H9 (cell line): ENCODE results near the gene DIP2C. TPM values are rescaled to one million over a fixed set of nuclear protein-coding genes. Genes with fewer than 3 reads are reported as not detected.

ENCODE experiments used
- DNase-seq: peaks from one replicate; pipeline ENCODE4 v3.0.0-alpha.2; 2017
- H2AFZ ChIP-seq: one replicate; pipeline ENCODE4 v1.6.1; 2013; ENCODE audit warnings: mild to moderate bottlenecking, low read length, control low read depth, moderate library complexity
- H2AK5ac ChIP-seq: 2 replicates; pipeline ENCODE4 v1.6.1; 2013; ENCODE audit warnings: low read length, control low read depth, mixed read lengths; ENCODE audit not compliant: insufficient read length
- H2BK120ac ChIP-seq: one replicate; pipeline ENCODE4 v1.6.1; 2013; ENCODE audit warnings: low read depth, mild to moderate bottlenecking, low read length, control low read depth, inconsistent platforms; ENCODE audit not compliant: poor library complexity, severe bottlenecking
- H2BK12ac ChIP-seq: 2 replicates; pipeline ENCODE4 v1.6.1; 2013; ENCODE audit warnings: low read length, control low read depth, mixed read lengths, low read depth; ENCODE audit not compliant: insufficient read length
- H2BK15ac ChIP-seq: 2 replicates; pipeline ENCODE4 v1.6.1; 2013; ENCODE audit warnings: low read depth, low read length, control low read depth
- H2BK20ac ChIP-seq: one replicate; pipeline ENCODE4 v1.6.1; 2013; ENCODE audit warnings: low read depth, mild to moderate bottlenecking, low read length, control low read depth, inconsistent platforms; ENCODE audit not compliant: poor library complexity, severe bottlenecking
- H2BK5ac ChIP-seq: 2 replicates; pipeline ENCODE4 v1.6.1; 2013; ENCODE audit warnings: low read length, control low read depth, mixed read lengths; ENCODE audit not compliant: insufficient read length
- H3K14ac ChIP-seq: 2 replicates; pipeline ENCODE4 v1.6.1; 2013; ENCODE audit warnings: low read length, control low read depth; ENCODE audit not compliant: insufficient read depth
- H3K18ac ChIP-seq: 2 replicates; pipeline ENCODE4 v1.6.1; 2013; ENCODE audit warnings: low read depth, mild to moderate bottlenecking, mixed read lengths, low read length, control low read depth; ENCODE audit not compliant: insufficient read length
- H3K23ac ChIP-seq: 2 replicates; pipeline ENCODE4 v1.6.1; 2013; ENCODE audit warnings: low read length, control low read depth, mixed read lengths, low read depth; ENCODE audit not compliant: insufficient read length
- H3K23me2 ChIP-seq: 2 replicates; pipeline ENCODE4 v1.6.1; 2013; ENCODE audit warnings: low read depth, mild to moderate bottlenecking, mixed read lengths, low read length, control low read depth; ENCODE audit not compliant: insufficient read length, poor library complexity, severe bottlenecking
- H3K27ac ChIP-seq: 2 replicates; pipeline ENCODE4 v1.5.1; 2013; ENCODE audit warnings: low read length, control low read depth, mixed read lengths, low read depth; ENCODE audit not compliant: insufficient read length
- H3K27me3 ChIP-seq: 2 replicates; pipeline ENCODE4 v1.6.1; 2013; ENCODE audit warnings: low read length, control low read depth, inconsistent platforms; ENCODE audit not compliant: insufficient read depth
- H3K4ac ChIP-seq: 2 replicates; pipeline ENCODE4 v1.6.1; 2013; ENCODE audit warnings: low read depth, mild to moderate bottlenecking, control low read depth, inconsistent platforms, low read length, moderate library complexity
- H3K4me1 ChIP-seq: 2 replicates; pipeline ENCODE4 v1.6.1; 2013; ENCODE audit warnings: low read length, control low read depth, inconsistent platforms; ENCODE audit not compliant: insufficient read depth
- H3K4me2 ChIP-seq: 2 replicates; pipeline ENCODE4 v1.6.1; 2013; ENCODE audit warnings: low read length, control low read depth, mixed read lengths; ENCODE audit not compliant: insufficient read length, insufficient read depth
- H3K56ac ChIP-seq: 2 replicates; pipeline ENCODE4 v1.6.1; 2013; ENCODE audit warnings: low read depth, mild to moderate bottlenecking, mixed read lengths, low read length, control low read depth; ENCODE audit not compliant: insufficient read length
- H3K79me1 ChIP-seq: 2 replicates; pipeline ENCODE4 v1.6.1; 2013; ENCODE audit warnings: low read depth, mild to moderate bottlenecking, moderate library complexity, low read length, control low read depth, inconsistent platforms; ENCODE audit not compliant: insufficient read depth, poor library complexity, severe bottlenecking
- H3K79me2 ChIP-seq: 2 replicates; pipeline ENCODE4 v1.6.1; 2013; ENCODE audit warnings: low read length, control low read depth, inconsistent platforms; ENCODE audit not compliant: insufficient read depth
- H3K9ac ChIP-seq: 2 replicates; pipeline ENCODE4 v1.6.1; 2013; ENCODE audit warnings: low read length, control low read depth, mixed read lengths; ENCODE audit not compliant: insufficient read length; ENCODE audit errors: extremely low read depth
- H3K9me3 ChIP-seq: one replicate; pipeline ENCODE4 v1.6.1; 2013; ENCODE audit warnings: low read depth, low read length, inconsistent platforms; ENCODE audit not compliant: control insufficient read depth
- H3T11ph ChIP-seq: one replicate; pipeline ENCODE4 v1.6.1; 2013; ENCODE audit warnings: mild to moderate bottlenecking, low read length, control low read depth, inconsistent platforms
- H4K20me1 ChIP-seq: one replicate; pipeline ENCODE4 v1.6.1; 2013; ENCODE audit not compliant: control insufficient read depth, insufficient read length, insufficient read depth
- H4K5ac ChIP-seq: 2 replicates; pipeline ENCODE4 v1.6.1; 2013; ENCODE audit warnings: low read depth, mild to moderate bottlenecking, mixed read lengths, low read length, control low read depth; ENCODE audit not compliant: insufficient read length
- H4K8ac ChIP-seq: replicated peaks from 2 replicates; pipeline ENCODE4 v1.6.1; 2013; ENCODE audit warnings: low read length, control low read depth, mixed read lengths, low read depth; ENCODE audit not compliant: insufficient read length
- H4K91ac ChIP-seq: 2 replicates; pipeline ENCODE4 v1.6.1; 2013; ENCODE audit warnings: low read depth, mild to moderate bottlenecking, moderate library complexity, mixed read lengths, low read length, control low read depth; ENCODE audit not compliant: insufficient read length
- H3K27ac Mint-ChIP-seq, 3 experiments: 2 replicates in 2 of 3; 3 replicates in 1 of 3; pipeline ENCODE4 v1.8.0; 2020 to 2021; ENCODE audit warnings: mixed read lengths in 3 of 3, mild to moderate bottlenecking in 1 of 3, moderate library complexity in 1 of 3
- H3K27me3 Mint-ChIP-seq: 2 replicates; pipeline ENCODE4 v1.8.0; 2021; ENCODE audit warnings: low read depth, mild to moderate bottlenecking, moderate library complexity, mixed read lengths
- H3K36me3 Mint-ChIP-seq, 3 experiments: 2 replicates in 2 of 3; 3 replicates in 1 of 3; pipeline ENCODE4 v1.8.0; 2020 to 2021; ENCODE audit warnings: low read depth in 3 of 3, mixed read lengths in 3 of 3; ENCODE audit not compliant: insufficient read depth in 1 of 3
- H3K4me1 Mint-ChIP-seq, 2 experiments: 2 replicates each; pipeline ENCODE4 v1.8.0; 2020; ENCODE audit warnings: mixed read lengths in 2 of 2
- H3K4me3 Mint-ChIP-seq, 2 experiments: 2 replicates in 1 of 2; 3 replicates in 1 of 2; pipeline ENCODE4 v1.8.0; 2020 to 2021; ENCODE audit warnings: mild to moderate bottlenecking in 2 of 2, mixed read lengths in 2 of 2, moderate library complexity in 1 of 2
- H3K9me3 Mint-ChIP-seq, 2 experiments: 2 replicates in 1 of 2; 3 replicates in 1 of 2; pipeline ENCODE4 v1.8.0; 2020; ENCODE audit warnings: mild to moderate bottlenecking in 2 of 2, mixed read lengths in 2 of 2, moderate library complexity in 1 of 2
- CTCF ChIP-seq: fragments of 200-600 bp; sonication (generic); conservative IDR thresholded peaks from 3 replicates; pipeline ENCODE4 v1.8.0; 2021; ENCODE audit warnings: antibody characterized with exemption, mild to moderate bottlenecking
- WGBS: extraction: QIAGEN DNeasy Blood & Tissue Kit; methylation state at CpG from one replicate; pipeline ENCODE4 v1.1.7; 2013; ENCODE audit warnings: missing lambda C conversion rate, low lambda C conversion rate, mixed read lengths; ENCODE audit not compliant: insufficient read length; ENCODE audit errors: extremely low coverage; 5-methylcytosine and 5-hydroxymethylcytosine counted together
- total RNA-seq: library from RNA; stranded (reverse); gene quantifications from 2 replicates; pipeline ENCODE4 v1.2.1, GENCODE V29; 2021

DIP2C gene
- total RNA-seq, 1 experiment from 2014 or later: 7.9 TPM

GRCh38 chr10:510415-510881, 179.0 kb downstream of the DIP2C start:
- H4K8ac ChIP-seq: no peak overlapping the region
- no peak overlapping the region for H2AFZ ChIP-seq
- DNase-seq: no peak
- no peak overlapping the region for H2BK5ac ChIP-seq
- no peak overlapping the region for H3K18ac ChIP-seq
- peaks cover 6 to 8% of the 10 kb centered on the region in 2 experiments; a peak in 3 of 4 replicates for H3K4me1 Mint-ChIP-seq
- no peak overlapping the region; a peak in 1 of 5 replicates for H3K4me3 Mint-ChIP-seq
- no peak overlapping the region for H2AK5ac ChIP-seq
- peaks cover 0 to 5% of the 10 kb centered on the region in 2 experiments; a peak in 2 of 5 replicates for H3K9me3 Mint-ChIP-seq
- H2BK20ac ChIP-seq: no peak overlapping the region
- no peak for TF ChIP-seq CTCF
- H3K79me1 ChIP-seq: no peaks in the 10 kb centered on the region
- H3K23ac ChIP-seq: no peak overlapping the region
- H2BK12ac ChIP-seq: no peak overlapping the region
- H3K4me1 ChIP-seq: no peaks in the 10 kb centered on the region
- H4K20me1 ChIP-seq: no peaks in the 10 kb centered on the region
- peaks cover 37% of the 10 kb centered on the region for H3K27me3 ChIP-seq
- H3K9ac ChIP-seq: no peak overlapping the region
- H3K14ac ChIP-seq: no peak overlapping the region
- WGBS: no CpG with 5 or more reads among the region's 17 CpGs
- no peak overlapping the region for H2BK15ac ChIP-seq
- no peak overlapping the region for H3K27ac ChIP-seq
- H2BK120ac ChIP-seq: no peak overlapping the region
- peaks cover 84% of the 10 kb centered on the region for H3K27me3 Mint-ChIP-seq
- H3K56ac ChIP-seq: no peak overlapping the region
- H3K4ac ChIP-seq: no peak overlapping the region
- H3K4me2 ChIP-seq: no peak overlapping the region
- H3K27ac Mint-ChIP-seq: no peak overlapping the region
- H4K5ac ChIP-seq: no peak overlapping the region
- no peaks in the 10 kb centered on the region for H3K9me3 ChIP-seq
- no peak overlapping the region for H3T11ph ChIP-seq
- no peaks in the 10 kb centered on the region for H3K79me2 ChIP-seq
- H3K23me2 ChIP-seq: no peaks in the 10 kb centered on the region
- peaks cover 1 to 11% (median 3%) of the 10 kb centered on the region in 3 experiments; a peak in 5 of 7 replicates for H3K36me3 Mint-ChIP-seq
- no peak overlapping the region for H4K91ac ChIP-seq
